ENCODE measurements around the gene CYB5R4.

CYB5R4 gene

GRCh38 chr6:83859410-83860358 lies at the start of gene CYB5R4:
Gene CYB5R4 (plus strand): TSS chr6:83859689. CDS start chr6:83859783, 94 bp downstream.
- peak; percentile 88 to 93 (median 90) for DNase-seq

- no peak for DNase-seq
Measured at GRCh38 chr6:83812595-83812994, 46.9 kb upstream of the CYB5R4 start.

GRCh38 chr6:83815631-83816272 lies 43.7 kb upstream of the CYB5R4 start:
- DNase-seq: peak in 1 of 3 experiments; percentile 5

GRCh38 chr6:83822629-83823169 lies 36.8 kb upstream of the CYB5R4 start:
- DNase-seq: no peak

- DNase-seq: no peak
Measured at GRCh38 chr6:83824388-83824801, 35.1 kb upstream of the CYB5R4 start.

GRCh38 chr6:83824831-83825230 lies 34.7 kb upstream of the CYB5R4 start:
- DNase-seq: no peak

- no peak for DNase-seq
Measured at GRCh38 chr6:83827050-83827449, 32.4 kb upstream of the CYB5R4 start.

- DNase-seq: no peak
Measured at GRCh38 chr6:83838727-83839126, 20.8 kb upstream of the CYB5R4 start.

GRCh38 chr6:83844170-83844569 lies 15.3 kb upstream of the CYB5R4 start:
- DNase-seq: no peak

GRCh38 chr6:83846291-83846690 lies 13.2 kb upstream of the CYB5R4 start:
- DNase-seq: no peak

GRCh38 chr6:83847179-83847578 lies 12.3 kb upstream of the CYB5R4 start:
- no peak for DNase-seq

- DNase-seq: no peak
Measured at GRCh38 chr6:83849127-83849526, 10.4 kb upstream of the CYB5R4 start.

- DNase-seq: no peak
Measured at GRCh38 chr6:83849610-83850009, 9.9 kb upstream of the CYB5R4 start.

- DNase-seq: peak in 1 of 3 experiments; percentile 85
Measured at GRCh38 chr6:83852528-83853177, 6.8 kb upstream of the CYB5R4 start.

- peak; percentile 39 to 93 (median 91) for DNase-seq
Measured at GRCh38 chr6:83853178-83854000, 6.1 kb upstream of the CYB5R4 start, which contains the start of gene RIPPLY2. Gene RIPPLY2 (plus strand): TSS chr6:83853360. CDS start chr6:83853417, 57 bp downstream.

GRCh38 chr6:83854001-83854501 lies 5.4 kb upstream of the CYB5R4 start:
- DNase-seq: peak; percentile 39 to 89 (median 87)

GRCh38 chr6:83854766-83855165 lies 4.7 kb upstream of the CYB5R4 start:
- DNase-seq: no peak

GRCh38 chr6:83860359-83860755 lies 868 bp downstream of the CYB5R4 start:
- no peak for DNase-seq

- no peak for DNase-seq
Measured at GRCh38 chr6:83860782-83861495, 1.4 kb downstream of the CYB5R4 start.

- no peak for DNase-seq
Measured at GRCh38 chr6:83862776-83863471, 3.4 kb downstream of the CYB5R4 start.

GRCh38 chr6:83867043-83867442 lies 7.6 kb downstream of the CYB5R4 start:
- DNase-seq: no peak
